IMR-90 (cell line): ENCODE results near the gene TCEAL4. TPM values are rescaled to one million over a fixed set of nuclear protein-coding genes. Genes with fewer than 3 reads are reported as not detected.
A peak's percentile ranks its signal among the peaks of the same experiment; 100 is the strongest.

Experiments used
- ATAC-seq: fragments of 200-7000 bp; cut with Tn5 transposase; 2 replicates; pipeline ENCODE4 v1.9.1; 2020; ENCODE audit warnings: low read depth, mild to moderate bottlenecking, moderate library complexity
- BruUV-seq: library from RNA; stranded (reverse); fragments of 400-500 nt; replicated peaks from 2 replicates; lab custom pipeline; 2021; lab: Mats Ljungman, UMichigan
- CTCF ChIA-PET: fragments of 300-600 bp; formaldehyde crosslinking; extraction: SDS; loops from one replicate; lab custom pipeline; 2021; ENCODE audit warnings: antibody characterized with exemption; lab: Yijun Ruan, JAX
- POLR2A ChIA-PET: fragments of 300-600 bp; sonication (Branson Sonifier 250); formaldehyde crosslinking; loops from one replicate; lab custom pipeline; 2022; ENCODE audit warnings: antibody characterized with exemption; ENCODE audit not compliant: unreplicated experiment; lab: Charles Lee
- DNase-seq: peaks from one replicate; pipeline ENCODE4 v3.0.0; 2013
- H2AFZ ChIP-seq: replicated peaks from 2 replicates; pipeline ENCODE3; 2013; ENCODE audit warnings: low read length, mild to moderate bottlenecking; ENCODE audit not compliant: poor library complexity
- H2AK5ac ChIP-seq: 2 replicates; pipeline ENCODE4 v1.6.1; 2013; ENCODE audit warnings: low read depth, low read length, inconsistent platforms
- H2AK9ac ChIP-seq: replicated peaks from 2 replicates; pipeline ENCODE3; 2013; ENCODE audit warnings: mild to moderate bottlenecking, low read depth, low read length, moderate library complexity; ENCODE audit not compliant: poor library complexity
- H2BK120ac ChIP-seq: 2 replicates; pipeline ENCODE4 v1.6.1; 2013; ENCODE audit warnings: low read depth, low read length, inconsistent platforms
- H2BK15ac ChIP-seq: 3 replicates; pipeline ENCODE4 v1.6.1; 2013; ENCODE audit warnings: low read depth, low read length, inconsistent platforms
- H2BK20ac ChIP-seq: 2 replicates; pipeline ENCODE4 v1.6.1; 2013; ENCODE audit warnings: low read depth, mild to moderate bottlenecking, inconsistent platforms, low read length, moderate library complexity
- H2BK5ac ChIP-seq: 2 replicates; pipeline ENCODE4 v1.6.1; 2013; ENCODE audit warnings: mild to moderate bottlenecking, low read depth, low read length, inconsistent platforms; ENCODE audit not compliant: poor library complexity, severe bottlenecking
- H3K14ac ChIP-seq: replicated peaks from 2 replicates; pipeline ENCODE4 v1.6.1; 2013; ENCODE audit warnings: low read depth, low read length, inconsistent platforms
- H3K18ac ChIP-seq: 2 replicates; pipeline ENCODE4 v1.6.1; 2013; ENCODE audit warnings: low read depth, low read length, control low read depth
- H3K23ac ChIP-seq: 2 replicates; pipeline ENCODE4 v1.6.1; 2013; ENCODE audit warnings: low read depth, low read length, inconsistent platforms
- H3K27ac ChIP-seq: 2 replicates; pipeline ENCODE4 v1.5.1; 2013; ENCODE audit warnings: mild to moderate bottlenecking, control low read depth, low read length; ENCODE audit not compliant: insufficient read depth
- H3K27me3 ChIP-seq: 2 replicates; pipeline ENCODE4 v1.6.1; 2013; ENCODE audit warnings: low read length; ENCODE audit not compliant: control insufficient read depth, insufficient read depth
- H3K36me3 ChIP-seq: 2 replicates; pipeline ENCODE4 v1.6.1; 2013; ENCODE audit warnings: low read length, mixed read lengths; ENCODE audit not compliant: control insufficient read depth, insufficient read depth
- H3K4ac ChIP-seq: 2 replicates; pipeline ENCODE4 v1.6.1; 2013; ENCODE audit warnings: low read depth, low read length, inconsistent platforms
- H3K4me1 ChIP-seq: 2 replicates; pipeline ENCODE4 v1.6.1; 2013; ENCODE audit warnings: low read length, mixed read lengths; ENCODE audit not compliant: control insufficient read depth, insufficient read depth
- H3K4me2 ChIP-seq: 2 replicates; pipeline ENCODE4 v1.6.1; 2013; ENCODE audit warnings: low read depth, mild to moderate bottlenecking, control low read depth, low read length, moderate library complexity
- H3K4me3 ChIP-seq: 2 replicates; pipeline ENCODE4 v1.5.1; 2013; ENCODE audit warnings: low read depth, mild to moderate bottlenecking, control low read depth, low read length, moderate library complexity; ENCODE audit not compliant: insufficient read depth
- H3K56ac ChIP-seq: 2 replicates; pipeline ENCODE4 v1.6.1; 2013; ENCODE audit warnings: low read length, inconsistent platforms; ENCODE audit not compliant: insufficient read depth; ENCODE audit errors: extremely low read depth
- H3K79me1 ChIP-seq, 2 experiments: 2 replicates each; pipeline ENCODE4 v1.6.1; 2013; ENCODE audit warnings: low read length in 2 of 2, inconsistent platforms in 1 of 2, low read depth in 1 of 2
- H3K9ac ChIP-seq: 2 replicates; pipeline ENCODE4 v1.6.1; 2013; ENCODE audit warnings: low read depth, low read length, control low read depth
- H3K9me1 ChIP-seq: 2 replicates; pipeline ENCODE4 v1.6.1; 2013; ENCODE audit warnings: low read length, inconsistent platforms; ENCODE audit not compliant: insufficient read depth
- H3K9me3 ChIP-seq: 2 replicates; pipeline ENCODE4 v1.6.1; 2013; ENCODE audit warnings: low read length; ENCODE audit not compliant: control insufficient read depth, insufficient read depth
- H4K20me1 ChIP-seq: 2 replicates; pipeline ENCODE4 v1.6.1; 2013; ENCODE audit warnings: low read length, inconsistent platforms; ENCODE audit not compliant: insufficient read depth
- H4K5ac ChIP-seq: 2 replicates; pipeline ENCODE4 v1.6.1; 2013; ENCODE audit warnings: mild to moderate bottlenecking, low read depth, low read length, control low read depth
- H4K8ac ChIP-seq, 2 experiments: 2 replicates each; pipeline ENCODE4 v1.6.1; 2013; ENCODE audit warnings: low read depth in 2 of 2, low read length in 2 of 2, control low read depth in 1 of 2, inconsistent platforms in 1 of 2
- H4K91ac ChIP-seq: 2 replicates; pipeline ENCODE4 v1.6.1; 2013; ENCODE audit warnings: low read depth, low read length, inconsistent platforms; ENCODE audit not compliant: insufficient read depth
- BHLHE40 ChIP-seq: fragments of 150-350 bp; IDR thresholded peaks from 2 replicates; pipeline ENCODE4 v1.6.1; 2016; ENCODE audit warnings: mild to moderate bottlenecking, low read depth, low read length
- CEBPB ChIP-seq: IDR thresholded peaks from 2 replicates; pipeline ENCODE4 v1.6.1; 2012; ENCODE audit warnings: low read depth, low read length, improper control_type of control experiment
- CHD1 ChIP-seq: IDR thresholded peaks from 2 replicates; pipeline ENCODE4 v1.6.1; 2012; ENCODE audit warnings: low read depth, low read length, improper control_type of control experiment
- CTCF ChIP-seq: conservative IDR thresholded peaks from 2 replicates; pipeline ENCODE4 v1.5.1; 2012; ENCODE audit warnings: mild to moderate bottlenecking, low read depth, low read length, improper control_type of control experiment
- ELK1 ChIP-seq: fragments of 150-350 bp; IDR thresholded peaks from 2 replicates; pipeline ENCODE4 v1.6.1; 2016; ENCODE audit warnings: low read depth, mild to moderate bottlenecking, low read length, moderate library complexity, borderline replicate concordance
- FOS ChIP-seq: fragments of 150-350 bp; IDR thresholded peaks from 2 replicates; pipeline ENCODE4 v1.6.1; 2016; ENCODE audit warnings: low read depth, low read length
- MAFK ChIP-seq: IDR thresholded peaks from 2 replicates; pipeline ENCODE4 v1.6.1; 2012; ENCODE audit warnings: low read depth, low read length, improper control_type of control experiment
- MAZ ChIP-seq: IDR thresholded peaks from 2 replicates; pipeline ENCODE4 v1.6.1; 2012; ENCODE audit warnings: low read depth, mild to moderate bottlenecking, low read length, improper control_type of control experiment, moderate library complexity, borderline replicate concordance
- MXI1 ChIP-seq: IDR thresholded peaks from 2 replicates; pipeline ENCODE4 v1.6.1; 2012; ENCODE audit warnings: low read depth, mild to moderate bottlenecking, low read length, moderate library complexity, borderline replicate concordance
- NFE2L2 ChIP-seq: fragments of 150-350 bp; IDR thresholded peaks from 2 replicates; pipeline ENCODE4 v1.6.1; 2016; ENCODE audit warnings: low read depth, mild to moderate bottlenecking, low read length
- POLR2A ChIP-seq: IDR thresholded peaks from 2 replicates; pipeline ENCODE4 v1.6.1; 2012; ENCODE audit warnings: mild to moderate bottlenecking, low read depth, low read length
- RAD21 ChIP-seq: IDR thresholded peaks from 2 replicates; pipeline ENCODE4 v1.6.1; 2012; ENCODE audit warnings: low read length, improper control_type of control experiment
- RCOR1 ChIP-seq: IDR thresholded peaks from 2 replicates; pipeline ENCODE4 v1.6.1; 2012; ENCODE audit warnings: mild to moderate bottlenecking, low read length, improper control_type of control experiment; ENCODE audit not compliant: insufficient replicate concordance
- RFX5 ChIP-seq: IDR thresholded peaks from 2 replicates; pipeline ENCODE4 v1.8.0; 2012; ENCODE audit warnings: low read depth, mild to moderate bottlenecking, low read length, moderate library complexity
- SMC3 ChIP-seq: fragments of 150-350 bp; IDR thresholded peaks from 2 replicates; pipeline ENCODE4 v1.6.1; 2016; ENCODE audit warnings: low read depth, mild to moderate bottlenecking, antibody characterized with exemption, low read length, moderate library complexity
- USF2 ChIP-seq: fragments of 150-350 bp; IDR thresholded peaks from 2 replicates; pipeline ENCODE4 v1.6.1; 2017; ENCODE audit warnings: mild to moderate bottlenecking, antibody characterized with exemption, low read length, low read depth
- WGBS, 2 experiments: methylation state at CpG; one replicate each; pipeline versions ENCODE4 v1.1.5 to v1.1.7; 2013; ENCODE audit warnings: missing lambda C conversion rate in 2 of 2; ENCODE audit not compliant: insufficient read length in 1 of 2; ENCODE audit errors: extremely low coverage in 2 of 2; 5-methylcytosine and 5-hydroxymethylcytosine counted together
- dilution Hi-C: fragments of 300-500 bp; cut with HindIII; formaldehyde crosslinking; loops from one replicate; pipeline ENCODE4 v1.14.3; 2018; ENCODE audit warnings: low sequenced_read_pairs; ENCODE audit not compliant: unreplicated experiment
- in situ Hi-C: fragments of 300-500 bp; cut with MboI; formaldehyde crosslinking; loops from 3 replicates; pipeline ENCODE4 v1.14.3; 2019; ENCODE audit warnings: low sequenced_read_pairs, inconsistent platforms, mixed read lengths
- intact Hi-C: fragments of 100-400 bp; cut with micrococcal nuclease; formaldehyde crosslinking; loops from 2 replicates; pipeline ENCODE4 v1.10.0; 2022
- polyA plus RNA-seq, 3 experiments: library from polyadenylated mRNA; depleted of rRNA; stranded (reverse); fragments of >200 nt; gene quantifications; 2 replicates each; pipeline ENCODE4 v1.2.3, GENCODE V29; 2012; ENCODE audit warnings: low replicate concordance in 1 of 3
- total RNA-seq: library from RNA; depleted of rRNA; stranded (reverse); fragments of >200 nt; gene quantifications from 2 replicates; pipeline ENCODE4 v1.2.3, GENCODE V29; 2012

The TCEAL4 gene
- total and polyA plus RNA-seq, 2 of the 4 experiments (the other 2 are of a cell fraction), result 11.1 to 31.9 TPM

GRCh38 chrX:103630171-103630511, 44.8 kb downstream of the TCEAL4 start:
- ChIA-PET CTCF (interaction anchor here (0.6 to 1.5 kb wide), 7 partner anchors 9 to 41 kb away, joined by 3 to 6 read pairs (median 5); no protein-coding TSS in a partner anchor), POLR2A (interaction anchor here (0.6 kb wide), 1 partner anchor 42 kb away, joined by 3 read pairs; no protein-coding TSS in a partner anchor)
- intact Hi-C loops, result loop anchor here (2.0 to 10.0 kb wide), 3 partner anchors 55 to 93 kb away; partner anchors contain the start of gene MORF4L2
- dilution Hi-C loops, result no loop called here
- peaks cover 3% of the 10 kb centered on the region; the same call in 1 of the 2 replicates for H3K9me1 ChIP-seq
- H2BK15ac ChIP-seq, result no peak overlapping the region
- BruUV-seq, result TSS peak; percentile 97
- H3K14ac ChIP-seq, result peak overlapping the region; percentile 62; the same call in 1 of the 2 replicates
- no peak overlapping the region for H3K23ac ChIP-seq
- peak overlapping the region; percentile 77 to 86; a peak in 2 of 4 replicates for H4K8ac ChIP-seq
- H4K20me1 ChIP-seq, result no peaks in the 10 kb centered on the region
- H3K4me2 ChIP-seq, result peak overlapping the region; percentile 81
- WGBS, 2 experiments, result 41% methylated on average over 3 of the region's 6 CpGs; no CpG with 5 or more reads in 1 of the 2 experiments
- no peaks in the 10 kb centered on the region for H3K9me3 ChIP-seq
- TF ChIP-seq CTCF (no peak), NFE2L2 (no peak), MXI1 (no peak), CHD1 (no peak), CEBPB (no peak), POLR2A (no peak), RCOR1 (no peak), RFX5 (no peak), RAD21 (no peak), USF2 (no peak), ELK1 (no peak), FOS (no peak), SMC3 (no peak), BHLHE40 (no peak), MAFK (no peak), MAZ (no peak)
- H3K56ac ChIP-seq, result peak overlapping the region; percentile 84
- peak overlapping the region; percentile 54; the same call in 1 of the 2 replicates for H3K18ac ChIP-seq
- peak overlapping the region; percentile 56; the same call in 1 of the 2 replicates for H4K91ac ChIP-seq
- in situ Hi-C loops, result no loop called here
- no peak for DNase-seq
- H2BK120ac ChIP-seq, result 0 out of 2 replicates have a peak overlapping the region, but pooled peaks have one; percentile 36
- no peaks in the 10 kb centered on the region for H3K36me3 ChIP-seq
- peak overlapping the region; percentile 75 for H3K9ac ChIP-seq
- H3K4me1 ChIP-seq, result no peaks in the 10 kb centered on the region
- peak overlapping the region; percentile 89; the same call in 1 of the 2 replicates for H3K4ac ChIP-seq
- peaks cover 0 to 7% of the 10 kb centered on the region in 2 experiments; a peak in 1 of 4 replicates for H3K79me1 ChIP-seq
- peak overlapping the region; percentile 92 for H2AFZ ChIP-seq
- H2AK5ac ChIP-seq, result no peak overlapping the region
- no peak overlapping the region for H2BK20ac ChIP-seq
- H4K5ac ChIP-seq, result peak overlapping the region; percentile 58; the same call in 1 of the 2 replicates
- no peaks in the 10 kb centered on the region for H3K27me3 ChIP-seq
- peak overlapping the region; percentile 71 for H2BK5ac ChIP-seq
- no peak overlapping the region for H2AK9ac ChIP-seq
- peak overlapping the region; percentile 81 for H3K4me3 ChIP-seq
- H3K27ac ChIP-seq, result peak overlapping the region; percentile 98
- no peak for ATAC-seq
